AG04450 (cell line): Measurements from ENCODE around the gene BTBD18. TPM values are rescaled to one million over a fixed set of nuclear protein-coding genes. Genes with fewer than 3 reads are reported as not detected.

Experiments
- CTCF ChIA-PET: fragments of 300-600, 350-600 bp; formaldehyde crosslinking; extraction: SDS; loops from one replicate; lab custom pipeline; 2022; ENCODE audit warnings: antibody characterized with exemption, inconsistent platforms; lab: Charles Lee
- POLR2A ChIA-PET: fragments of 350-600 bp; formaldehyde crosslinking; extraction: SDS; loops from one replicate; lab custom pipeline; 2021; ENCODE audit warnings: antibody characterized with exemption, inconsistent platforms; lab: Yijun Ruan, JAX
- DNase-seq: peaks from one replicate; pipeline ENCODE4 v3.0.0-alpha.2; 2011; ENCODE audit warnings: low read depth, low spot score
- H3K27ac ChIP-seq: one replicate; pipeline ENCODE4 v1.5.1; 2012; ENCODE audit warnings: low read depth, low read length, control low read depth
- H3K27me3 ChIP-seq: one replicate; pipeline ENCODE4 v1.6.0; 2012; ENCODE audit warnings: low read length; ENCODE audit not compliant: control insufficient read depth, insufficient read depth
- H3K4me3 ChIP-seq: 2 replicates; pipeline ENCODE4 v1.5.1; 2011; ENCODE audit warnings: mild to moderate bottlenecking, low read depth, low read length, control low read depth
- H3K9me3 ChIP-seq: 2 replicates; pipeline ENCODE4 v1.5.1; 2012; ENCODE audit warnings: low read length; ENCODE audit not compliant: control insufficient read depth, insufficient read depth
- polyA plus RNA-seq: library from polyadenylated mRNA; depleted of rRNA; stranded (reverse); fragments of >200 nt; gene quantifications from 2 replicates; pipeline ENCODE4 v1.2.3, GENCODE V29; 2011
- TF ChIP-seq, protein P1 (sequence below): IDR thresholded peaks from 2 replicates; pipeline ENCODE4 v1.5.1; 2011; ENCODE audit warnings: low read depth, low read length, control low read depth, inconsistent platforms

BTBD18 gene
- polyA plus RNA-seq, 1 experiment: not detected

DNA sequence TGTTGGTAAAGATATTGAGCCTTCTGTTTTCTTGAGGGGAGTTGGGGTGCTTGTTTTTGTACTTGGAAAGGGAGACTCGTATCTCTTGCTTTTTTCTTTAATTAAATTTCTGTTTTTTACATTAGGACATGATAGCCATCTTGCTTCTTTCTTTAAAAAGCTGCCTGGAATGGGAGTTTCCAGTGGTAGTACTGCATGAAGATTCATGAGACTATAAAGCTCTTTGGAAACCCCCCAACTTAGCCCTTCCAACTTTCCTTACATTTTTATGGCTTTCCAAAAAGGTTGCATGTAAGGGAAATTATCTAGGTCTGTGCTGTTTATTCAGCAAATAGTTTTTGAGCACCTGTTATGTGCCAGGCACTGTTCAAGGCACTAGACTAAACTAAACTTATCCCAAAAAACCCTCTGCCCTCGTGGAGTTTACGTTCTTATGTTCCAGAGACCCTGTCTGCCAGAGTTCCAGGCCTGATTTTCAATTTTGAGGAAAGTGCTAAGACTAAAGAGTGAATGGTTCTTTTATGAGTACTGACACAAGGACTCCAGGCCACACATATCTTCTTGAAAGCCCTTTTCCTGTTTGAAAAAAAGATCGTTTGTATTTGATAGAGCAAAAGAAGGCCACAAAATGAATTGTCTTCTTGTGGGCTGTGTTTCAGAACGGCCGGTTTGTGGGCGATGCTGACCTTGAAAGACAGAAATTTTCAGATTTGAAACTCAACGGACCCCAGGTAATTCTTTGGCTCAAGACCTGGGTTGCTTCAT is 41.9 kb upstream of the BTBD18 start:
- POLR2A ChIA-PET: no interaction called here
- no peaks in the 10 kb centered on the region for H3K27me3 ChIP-seq
- DNase-seq: no peak
- H3K27ac ChIP-seq: no peak overlapping the region
- CTCF ChIA-PET: no interaction called here
- TF ChIP-seq, protein P1, sequence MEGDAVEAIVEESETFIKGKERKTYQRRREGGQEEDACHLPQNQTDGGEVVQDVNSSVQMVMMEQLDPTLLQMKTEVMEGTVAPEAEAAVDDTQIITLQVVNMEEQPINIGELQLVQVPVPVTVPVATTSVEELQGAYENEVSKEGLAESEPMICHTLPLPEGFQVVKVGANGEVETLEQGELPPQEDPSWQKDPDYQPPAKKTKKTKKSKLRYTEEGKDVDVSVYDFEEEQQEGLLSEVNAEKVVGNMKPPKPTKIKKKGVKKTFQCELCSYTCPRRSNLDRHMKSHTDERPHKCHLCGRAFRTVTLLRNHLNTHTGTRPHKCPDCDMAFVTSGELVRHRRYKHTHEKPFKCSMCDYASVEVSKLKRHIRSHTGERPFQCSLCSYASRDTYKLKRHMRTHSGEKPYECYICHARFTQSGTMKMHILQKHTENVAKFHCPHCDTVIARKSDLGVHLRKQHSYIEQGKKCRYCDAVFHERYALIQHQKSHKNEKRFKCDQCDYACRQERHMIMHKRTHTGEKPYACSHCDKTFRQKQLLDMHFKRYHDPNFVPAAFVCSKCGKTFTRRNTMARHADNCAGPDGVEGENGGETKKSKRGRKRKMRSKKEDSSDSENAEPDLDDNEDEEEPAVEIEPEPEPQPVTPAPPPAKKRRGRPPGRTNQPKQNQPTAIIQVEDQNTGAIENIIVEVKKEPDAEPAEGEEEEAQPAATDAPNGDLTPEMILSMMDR: no peak
- H3K9me3 ChIP-seq: no peaks in the 10 kb centered on the region; the same call in 1 of the 2 replicates
- no peak overlapping the region for H3K4me3 ChIP-seq

DNA sequence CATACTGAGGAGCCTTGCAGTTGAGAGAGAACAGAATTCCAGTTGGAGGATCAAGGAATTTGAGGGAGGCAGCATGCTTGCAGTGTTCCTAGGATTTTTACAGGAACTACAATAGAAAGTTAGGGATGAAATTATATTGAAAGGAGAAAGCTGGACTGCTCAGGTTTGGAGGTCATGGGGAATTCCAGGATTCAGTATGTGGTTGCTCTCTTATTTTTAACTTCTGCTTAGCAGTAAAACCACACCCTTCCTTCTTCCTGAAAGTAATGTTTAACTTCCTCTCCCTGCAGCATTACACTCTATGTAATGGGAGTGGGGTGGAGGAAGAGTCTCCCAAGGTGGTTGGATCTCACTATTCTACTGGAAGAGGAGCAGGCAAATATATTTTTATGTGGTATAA is 41.3 kb upstream of the BTBD18 start:
- TF ChIP-seq, protein P1: no peak
- POLR2A ChIA-PET: no interaction called here
- CTCF ChIA-PET: interaction anchor here (0.6 to 9.7 kb wide), 2 partner anchors 8 to 301 kb away, joined by 3 to 70 read pairs; no protein-coding TSS in a partner anchor
- Histone ChIP-seq H3K27ac (no peak overlapping the region), H3K27me3 (no peaks in the 10 kb centered on the region), H3K9me3 (no peaks in the 10 kb centered on the region; the same call in 1 of the 2 replicates), H3K4me3 (no peak overlapping the region)
- DNase-seq: no peak

GRCh38 chr11:57792060-57792541 is 40.5 kb upstream of the BTBD18 start:
- Histone ChIP-seq H3K9me3 (no peaks in the 10 kb centered on the region; the same call in 1 of the 2 replicates), H3K27me3 (no peaks in the 10 kb centered on the region), H3K4me3 (no peak overlapping the region), H3K27ac (no peak overlapping the region)
- TF ChIP-seq, protein P1: no peak
- POLR2A ChIA-PET: no interaction called here
- CTCF ChIA-PET: interaction anchor here (1.1 to 9.7 kb wide), 2 partner anchors 8 to 13 kb away, joined by 3 to 70 read pairs; no protein-coding TSS in a partner anchor
- no peak for DNase-seq

DNA sequence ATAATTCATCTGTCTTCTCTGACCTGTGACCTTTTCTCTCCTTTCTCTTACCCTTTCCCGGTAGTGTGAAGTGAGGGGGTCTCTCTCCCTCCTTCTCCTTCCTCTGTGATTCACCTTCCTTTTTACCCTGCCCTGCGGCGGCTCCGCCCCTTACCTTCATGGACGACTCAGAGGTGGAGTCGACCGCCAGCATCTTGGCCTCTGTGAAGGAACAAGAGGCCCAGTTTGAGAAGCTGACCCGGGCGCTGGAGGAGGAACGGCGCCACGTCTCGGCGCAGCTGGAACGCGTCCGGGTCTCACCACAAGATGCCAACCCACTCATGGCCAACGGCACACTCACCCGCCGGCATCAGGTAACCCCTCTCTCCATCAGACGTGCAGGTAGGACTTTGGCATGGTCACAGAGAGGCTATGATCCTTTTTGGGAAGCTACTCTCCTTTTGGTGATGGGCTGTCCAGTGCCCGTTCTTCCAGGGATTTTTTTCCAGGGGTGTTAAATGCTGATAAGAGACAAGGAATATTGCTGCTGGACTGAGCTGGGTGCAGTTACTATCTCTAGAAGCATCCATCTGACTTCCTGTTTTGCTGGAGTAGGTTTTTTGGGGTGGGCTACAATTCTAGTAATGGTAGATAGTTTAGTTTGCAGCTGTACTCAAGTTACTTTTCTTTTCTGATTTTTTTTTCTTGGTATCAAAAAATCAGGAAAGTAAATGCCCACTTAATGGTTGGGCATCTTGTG is 39.9 kb upstream of the BTBD18 start:
- Histone ChIP-seq H3K9me3 (no peaks in the 10 kb centered on the region; the same call in 1 of the 2 replicates), H3K27me3 (no peaks in the 10 kb centered on the region), H3K27ac (no peak overlapping the region), H3K4me3 (no peak overlapping the region)
- ChIA-PET CTCF (interaction anchor here (0.9 to 9.7 kb wide), 3 partner anchors 9 to 27 kb away, joined by 3 to 70 read pairs (median 3); no protein-coding TSS in a partner anchor), POLR2A (no interaction called here)
- DNase-seq: no peak
- TF ChIP-seq, protein P1: no peak
